ENCODE measurements around the gene ZNF79.

The ZNF79 gene

GRCh38 chr9:127397646-127398274, 26.4 kb upstream of the ZNF79 start:
- in situ Hi-C loops (cut with HindIII; ENCODE audit: low sequenced_read_pairs) = no loop called here

- in situ Hi-C loops (cut with HindIII; ENCODE audit: low sequenced_read_pairs) = no loop called here
Observed at GRCh38 chr9:127398275-127398647, 25.9 kb upstream of the ZNF79 start.

GRCh38 chr9:127398715-127399400, 25.3 kb upstream of the ZNF79 start:
- in situ Hi-C loops (cut with HindIII; ENCODE audit: low sequenced_read_pairs) = no loop called here

- in situ Hi-C loops (cut with HindIII; ENCODE audit: low sequenced_read_pairs) = loop anchor here (10.0 kb wide), 1 partner anchor 165 kb away; no protein-coding TSS in a partner anchor
Observed at GRCh38 chr9:127399736-127400269, 24.4 kb upstream of the ZNF79 start.

GRCh38 chr9:127402401-127403090, 21.6 kb upstream of the ZNF79 start:
- in situ Hi-C loops (cut with HindIII; ENCODE audit: low sequenced_read_pairs) = loop anchor here (10.0 kb wide), 1 partner anchor 168 kb away; no protein-coding TSS in a partner anchor

GRCh38 chr9:127403507-127404192, 20.5 kb upstream of the ZNF79 start:
- in situ Hi-C loops (cut with HindIII; ENCODE audit: low sequenced_read_pairs) = loop anchor here (10.0 kb wide), 1 partner anchor 169 kb away; no protein-coding TSS in a partner anchor

- in situ Hi-C loops (cut with HindIII; ENCODE audit: low sequenced_read_pairs) = loop anchor here (5.0 to 10.0 kb wide), 2 partner anchors 67 to 170 kb away; no protein-coding TSS in a partner anchor
Observed at GRCh38 chr9:127404631-127405030, 19.6 kb upstream of the ZNF79 start.

- in situ Hi-C loops (cut with HindIII; ENCODE audit: low sequenced_read_pairs) = loop anchor here (5.0 to 10.0 kb wide), 2 partner anchors 68 to 171 kb away; no protein-coding TSS in a partner anchor
Observed at GRCh38 chr9:127405344-127406125, 18.6 kb upstream of the ZNF79 start.

- in situ Hi-C loops (cut with HindIII; ENCODE audit: low sequenced_read_pairs) = loop anchor here (5.0 to 10.0 kb wide), 2 partner anchors 70 to 172 kb away; no protein-coding TSS in a partner anchor
Observed at GRCh38 chr9:127406799-127407491, 17.2 kb upstream of the ZNF79 start.

- in situ Hi-C loops (cut with HindIII; ENCODE audit: low sequenced_read_pairs) = loop anchor here (5.0 to 10.0 kb wide), 2 partner anchors 70 to 173 kb away; no protein-coding TSS in a partner anchor
Observed at GRCh38 chr9:127407492-127407843, 16.7 kb upstream of the ZNF79 start.

GRCh38 chr9:127411122-127411521, 13.1 kb upstream of the ZNF79 start:
- in situ Hi-C loops (cut with HindIII; ENCODE audit: low sequenced_read_pairs) = no loop called here

GRCh38 chr9:127415141-127415540, 9.0 kb upstream of the ZNF79 start:
- in situ Hi-C loops (cut with HindIII; ENCODE audit: low sequenced_read_pairs) = no loop called here

GRCh38 chr9:127415657-127416056, 8.5 kb upstream of the ZNF79 start:
- in situ Hi-C loops (cut with HindIII; ENCODE audit: low sequenced_read_pairs) = no loop called here

GRCh38 chr9:127417131-127418036, 6.8 kb upstream of the ZNF79 start:
- in situ Hi-C loops (cut with HindIII; ENCODE audit: low sequenced_read_pairs) = no loop called here

GRCh38 chr9:127418037-127418471, 6.1 kb upstream of the ZNF79 start:
- in situ Hi-C loops (cut with HindIII; ENCODE audit: low sequenced_read_pairs) = no loop called here

- in situ Hi-C loops (cut with HindIII; ENCODE audit: low sequenced_read_pairs) = no loop called here
Observed at GRCh38 chr9:127419348-127419747, 4.8 kb upstream of the ZNF79 start.

- in situ Hi-C loops (cut with HindIII; ENCODE audit: low sequenced_read_pairs) = no loop called here
Observed at GRCh38 chr9:127421057-127421456, 3.1 kb upstream of the ZNF79 start.

GRCh38 chr9:127422133-127422782, 1.9 kb upstream of the ZNF79 start:
- in situ Hi-C loops (cut with HindIII; ENCODE audit: low sequenced_read_pairs) = no loop called here
